GM21526 (cell line): ENCODE data around the gene TMEM215.

Source experiments
- ATAC-seq: cut with Tn5 transposase; IDR thresholded peaks from one replicate; pipeline ENCODE4 v1.9.1; 2021; ENCODE audit warnings: moderate library complexity; ENCODE audit not compliant: unreplicated experiment, low FRiP score

Gene TMEM215

DNA sequence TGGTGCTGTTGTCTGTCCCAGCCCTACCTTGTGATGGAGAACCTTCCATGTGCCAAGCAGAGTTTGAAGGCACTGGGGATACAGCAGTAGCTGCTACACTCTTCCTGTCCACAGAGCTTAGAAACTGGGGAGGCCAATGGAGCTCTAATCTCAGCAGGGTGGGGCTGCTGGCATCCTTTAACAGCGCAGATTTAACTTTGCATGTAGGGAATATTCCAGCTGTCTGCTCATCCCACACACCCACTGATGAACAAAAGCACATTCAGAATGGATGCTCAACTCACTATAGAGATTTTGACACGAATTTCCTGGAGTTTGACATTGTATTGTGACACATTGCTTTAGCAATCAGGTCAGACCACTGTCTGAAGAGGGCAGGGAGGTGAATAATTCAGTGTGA, 49.0 kb downstream of the TMEM215 start:
- ATAC-seq, result no peak
